GM12865 (cell line): Measurements from ENCODE around the gene SLC38A2.

Source experiments
- DNase-seq: peaks from one replicate; pipeline ENCODE4 v3.0.0; 2010; ENCODE audit warnings: low read depth
- H3K4me3 ChIP-seq: 2 replicates; pipeline ENCODE4 v1.5.1; 2011; ENCODE audit warnings: mild to moderate bottlenecking, low read depth, low read length, control low read depth
- CTCF ChIP-seq: IDR thresholded peaks from 2 replicates; pipeline ENCODE4 v1.5.1; 2011; ENCODE audit warnings: low read length, control low read depth, low read depth, inconsistent platforms; ENCODE audit not compliant: insufficient read depth; ENCODE audit errors: missing control alignments

Gene SLC38A2

GRCh38 chr12:46370792-46371717 is 1.5 kb downstream of the SLC38A2 start:
- TF ChIP-seq CTCF, result no peak
- DNase-seq, result peak; percentile 92
- H3K4me3 ChIP-seq, result peak overlapping the region; percentile 94

- peak overlapping the region; percentile 94 for H3K4me3 ChIP-seq
- no peak for DNase-seq
- no peak for TF ChIP-seq CTCF
These were observed 2.2 kb downstream of the SLC38A2 start for GRCh38 chr12:46370380-46370734.

- DNase-seq, result no peak
- no peak for TF ChIP-seq CTCF
- peak overlapping the region; percentile 94 for H3K4me3 ChIP-seq
These were observed 2.8 kb downstream of the SLC38A2 start for GRCh38 chr12:46369474-46370379.

- DNase-seq, result no peak
- no peak for TF ChIP-seq CTCF
- H3K4me3 ChIP-seq, result peak overlapping the region; percentile 94
These were observed 3.5 kb downstream of the SLC38A2 start for GRCh38 chr12:46369095-46369473.

GRCh38 chr12:46368684-46369083 is 3.9 kb downstream of the SLC38A2 start:
- DNase-seq, result no peak
- H3K4me3 ChIP-seq, result 0 out of 2 replicates have a peak overlapping the region, but pooled peaks have one; percentile 10
- TF ChIP-seq CTCF, result no peak

- DNase-seq, result no peak
- TF ChIP-seq CTCF, result no peak
- H3K4me3 ChIP-seq, result no peak overlapping the region
These were observed 4.4 kb downstream of the SLC38A2 start for GRCh38 chr12:46368138-46368537.
